Activated CD4-positive, CD25-positive, alpha-beta regulatory T cell treated with anti-CD3 and anti-CD28 coated beads, Interleukin-2, amount 50 U/mL, for 16 hours (primary cell): Measurements from ENCODE around the gene TMEM63A.
A peak's percentile ranks its signal among the peaks of the same experiment; 100 is the strongest.

Source experiments
- DNase-seq: peaks from one replicate; pipeline ENCODE4 v3.0.0-alpha.2; 2020; ENCODE audit warnings: low read depth, low spot score

TMEM63A gene

DNA sequence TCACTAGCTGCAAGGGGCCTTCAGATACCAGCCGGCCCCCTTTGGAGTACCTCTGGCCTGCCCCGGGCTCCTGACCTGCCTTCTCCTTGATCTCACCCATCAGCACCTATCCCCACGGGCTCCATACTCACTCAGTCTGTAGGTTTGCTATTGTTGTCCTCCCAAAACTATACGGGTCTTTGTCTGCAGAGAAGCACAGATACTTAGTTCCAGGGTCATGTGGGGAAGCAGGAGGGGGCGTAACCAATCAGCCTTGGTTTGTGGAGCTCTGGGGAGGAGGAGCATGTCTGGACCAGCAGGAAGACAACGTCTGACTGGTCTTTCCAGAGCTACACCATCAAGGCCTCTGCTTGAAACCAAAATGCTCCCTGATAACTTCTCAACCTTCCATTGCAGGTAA lies 15.2 kb downstream of the TMEM63A start:
- DNase-seq = no peak

DNA sequence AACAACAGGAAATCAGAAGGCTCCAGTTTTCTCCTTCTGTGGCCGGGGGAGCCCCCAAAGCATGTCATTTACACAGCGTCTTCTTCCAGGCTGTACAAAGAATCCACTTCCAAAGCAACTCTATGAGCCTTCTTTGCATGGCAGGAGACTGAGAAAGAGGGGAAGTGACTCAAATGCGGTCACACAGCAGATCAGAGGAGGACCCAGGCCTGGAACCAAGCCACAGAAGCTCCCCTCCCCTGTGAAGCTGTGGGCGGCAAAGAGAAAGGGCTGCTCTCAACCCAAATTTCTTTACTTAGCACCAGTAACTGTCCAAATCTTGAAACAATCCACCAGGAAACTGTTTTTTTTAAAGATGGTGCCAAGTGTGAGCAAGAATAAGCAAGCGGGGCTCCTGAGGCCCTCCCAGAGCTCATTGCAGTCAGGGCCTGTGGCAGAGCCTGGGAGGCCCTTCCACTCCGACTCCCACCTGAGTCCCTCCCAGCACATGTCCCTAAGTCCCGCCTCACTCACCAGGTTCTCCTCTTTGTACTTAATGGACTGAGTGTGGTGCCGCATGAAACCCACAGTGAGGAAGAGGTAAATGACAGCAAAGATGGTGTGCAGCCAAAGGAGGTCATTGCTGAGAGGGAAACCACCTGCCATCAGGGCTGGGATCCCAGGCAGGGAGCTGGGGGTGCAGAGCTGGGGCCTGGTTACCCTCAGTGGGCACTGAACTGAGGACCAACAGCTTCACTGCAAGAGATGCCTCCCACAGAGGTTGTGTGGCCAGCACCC lies 15.9 kb downstream of the TMEM63A start:
- DNase-seq = peak; percentile 38

DNA sequence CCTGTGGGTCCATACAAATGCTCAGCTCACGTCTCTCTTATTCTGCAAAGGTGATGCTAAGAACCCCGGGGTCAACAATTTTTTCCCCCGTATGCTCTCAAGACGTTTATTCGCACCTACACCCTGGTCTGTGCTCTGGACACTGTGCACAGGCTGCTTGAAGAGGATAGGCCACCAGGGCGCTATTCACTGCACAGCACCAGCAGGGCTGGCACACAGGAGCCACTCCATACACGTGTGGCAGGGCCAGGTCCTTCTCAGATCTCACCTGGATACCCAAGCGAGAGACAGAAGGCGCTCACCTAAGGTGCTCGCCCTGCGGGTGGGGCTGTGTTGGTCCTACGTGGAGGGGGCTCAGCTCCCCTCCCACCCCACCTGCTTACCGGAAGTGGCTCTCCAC lies 16.7 kb downstream of the TMEM63A start:
- DNase-seq = no peak

DNA sequence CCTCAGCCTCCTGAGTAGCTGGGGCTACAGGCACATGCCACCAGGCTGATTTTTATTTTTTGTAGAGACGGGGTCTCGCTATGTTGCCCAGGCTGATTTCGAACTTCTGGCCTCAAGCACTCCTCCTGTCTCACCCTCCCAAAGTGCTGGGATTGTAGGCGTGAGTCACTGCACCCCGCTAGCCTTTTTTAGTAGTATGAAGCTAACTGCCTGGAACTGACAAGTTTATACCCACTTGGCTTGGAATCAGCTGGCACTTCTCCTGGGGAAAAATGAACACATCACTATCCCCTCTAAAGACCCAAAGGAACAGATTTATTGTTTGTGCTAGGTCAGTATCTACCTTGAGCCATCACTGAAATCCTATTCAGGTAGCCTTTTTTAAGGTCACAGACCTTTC lies 19.0 kb downstream of the TMEM63A start:
- no peak for DNase-seq

DNA sequence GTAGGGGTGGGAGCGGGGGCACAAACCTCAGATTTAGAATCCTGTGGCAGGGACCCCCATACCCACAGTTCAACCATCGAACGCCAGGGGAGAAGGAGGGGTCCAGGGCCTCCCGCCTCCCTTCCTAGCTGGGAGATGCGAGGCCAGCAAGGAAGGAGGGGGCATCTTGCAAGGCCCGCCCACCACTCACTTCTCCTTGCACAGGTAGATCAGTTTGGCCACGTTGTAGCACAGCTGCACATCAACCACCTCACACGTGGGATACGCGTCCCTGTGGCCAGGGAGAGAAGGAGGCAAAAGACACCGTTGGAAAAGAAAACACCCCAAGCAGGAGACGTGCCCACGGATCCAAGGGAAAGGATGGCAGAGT lies 19.6 kb downstream of the TMEM63A start:
- no peak for DNase-seq

DNA sequence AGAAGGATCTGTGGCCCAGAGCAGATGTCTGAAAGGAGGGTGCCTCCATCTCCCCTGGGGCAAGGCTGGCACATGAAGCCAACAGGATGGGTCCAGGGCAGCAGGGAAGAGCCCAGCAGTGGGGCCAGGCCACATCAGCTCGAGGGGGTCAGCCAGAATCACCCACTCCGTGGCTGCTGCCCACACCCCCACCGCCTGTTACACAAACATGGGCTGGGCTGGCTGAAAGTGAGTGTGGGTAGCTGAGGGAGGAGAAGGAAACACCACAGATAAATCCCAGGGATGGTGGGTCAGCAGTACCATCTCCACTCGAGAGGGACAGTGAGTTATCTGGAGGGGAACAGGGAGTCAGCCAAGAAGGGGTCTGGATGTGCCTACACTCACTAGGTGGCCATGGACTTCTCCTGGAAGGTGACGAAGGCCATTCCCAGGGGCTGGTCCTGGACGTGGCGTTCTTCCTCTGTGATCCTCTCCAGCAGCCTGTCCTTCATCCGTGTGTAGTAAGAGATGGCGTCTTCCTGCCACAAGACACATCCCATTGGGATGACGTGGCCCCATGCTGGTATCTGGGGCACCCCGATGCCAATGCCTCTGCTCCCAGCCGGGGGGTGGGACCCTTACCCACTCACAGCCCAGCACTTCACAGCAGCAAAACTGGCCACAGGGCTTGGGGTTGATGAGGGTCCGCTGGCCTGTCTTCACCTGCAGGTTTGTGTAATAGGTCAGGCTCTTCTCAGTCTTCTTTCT lies 20.2 kb downstream of the TMEM63A start:
- DNase-seq = no peak

DNA sequence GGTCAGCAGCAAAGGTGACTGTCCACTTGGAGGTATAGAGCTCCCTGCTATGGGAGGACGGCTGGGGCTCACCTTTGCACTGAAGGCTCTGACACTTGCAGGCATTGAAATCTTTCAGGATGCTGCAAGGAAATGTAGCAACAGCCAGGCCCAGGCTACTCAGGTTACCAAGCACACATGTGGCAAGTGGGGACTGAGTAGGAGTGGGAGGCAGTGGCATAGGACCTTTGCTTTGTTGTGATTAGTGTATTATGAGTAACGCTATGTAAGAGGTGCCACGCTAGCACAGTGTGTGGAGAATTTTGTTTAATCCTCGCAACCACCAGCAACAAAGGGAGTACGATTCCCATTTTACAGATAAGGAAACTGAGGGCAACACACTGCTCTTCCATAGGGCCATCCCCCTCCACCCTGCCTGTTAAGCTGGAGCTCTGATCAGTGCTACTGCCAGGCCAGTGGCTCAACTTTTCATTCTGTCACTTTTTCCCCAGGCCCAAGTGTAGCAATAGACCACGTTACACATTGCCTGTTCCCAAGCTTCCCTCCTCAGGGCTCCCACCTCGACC lies 21.2 kb downstream of the TMEM63A start:
- DNase-seq = no peak

DNA sequence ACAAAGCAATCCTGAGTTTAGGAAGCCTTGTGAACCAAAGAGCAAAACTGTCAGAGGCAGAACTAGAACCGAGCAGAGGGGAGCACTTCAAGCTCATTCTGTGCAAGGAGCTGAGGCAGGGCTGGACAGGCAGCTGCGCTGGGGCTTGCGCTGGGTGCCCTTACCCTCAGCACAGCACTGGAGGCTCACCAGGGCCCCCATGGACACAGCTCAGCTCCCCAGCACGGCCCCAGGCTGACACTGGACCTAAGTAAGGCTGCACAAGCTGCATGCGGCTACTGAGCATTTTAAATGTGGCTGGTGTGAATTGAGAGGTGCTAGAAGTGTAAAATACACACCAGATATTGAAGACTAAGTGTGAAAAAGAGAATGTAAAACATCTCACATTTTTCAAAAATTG lies 22.1 kb downstream of the TMEM63A start:
- no peak for DNase-seq

DNA sequence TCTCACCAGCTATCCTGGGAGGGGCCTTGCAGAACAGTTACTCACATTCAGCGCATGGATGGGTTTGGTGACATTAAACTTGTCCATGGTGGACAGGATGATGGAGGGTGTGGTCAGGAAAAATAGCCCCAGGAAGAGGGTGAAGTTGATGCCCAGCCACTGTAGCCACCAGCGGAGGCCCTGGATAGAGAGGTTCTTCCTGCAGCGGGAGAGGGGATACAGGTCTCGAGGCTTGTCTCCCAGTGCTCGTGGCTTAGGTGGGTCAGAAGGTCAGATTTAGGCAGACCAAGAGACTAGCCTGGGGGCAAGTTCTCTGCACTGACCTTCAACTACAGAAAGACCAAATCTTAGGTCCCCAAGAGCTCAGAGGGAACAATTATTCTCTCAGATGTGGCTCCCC lies 23.0 kb downstream of the TMEM63A start:
- DNase-seq = no peak

DNA sequence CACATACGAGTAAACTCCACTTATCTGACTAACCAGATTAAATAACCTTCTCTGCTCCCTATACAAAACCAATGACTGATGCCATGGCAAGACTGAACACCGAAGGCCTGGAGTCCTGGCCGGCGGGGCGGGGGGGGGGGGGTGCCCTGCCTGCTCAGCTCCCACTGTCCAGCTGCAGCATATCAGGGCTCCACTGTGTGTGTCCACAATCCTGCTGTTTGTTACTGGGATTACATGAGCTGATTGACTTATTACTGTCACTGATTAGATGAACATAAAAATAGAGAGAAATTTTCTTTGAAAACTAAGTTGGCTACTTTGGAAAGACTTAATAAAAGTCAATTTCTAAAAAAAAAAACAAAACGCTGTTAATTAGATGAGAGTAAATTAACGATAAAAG lies 24.9 kb downstream of the TMEM63A start:
- no peak for DNase-seq

DNA sequence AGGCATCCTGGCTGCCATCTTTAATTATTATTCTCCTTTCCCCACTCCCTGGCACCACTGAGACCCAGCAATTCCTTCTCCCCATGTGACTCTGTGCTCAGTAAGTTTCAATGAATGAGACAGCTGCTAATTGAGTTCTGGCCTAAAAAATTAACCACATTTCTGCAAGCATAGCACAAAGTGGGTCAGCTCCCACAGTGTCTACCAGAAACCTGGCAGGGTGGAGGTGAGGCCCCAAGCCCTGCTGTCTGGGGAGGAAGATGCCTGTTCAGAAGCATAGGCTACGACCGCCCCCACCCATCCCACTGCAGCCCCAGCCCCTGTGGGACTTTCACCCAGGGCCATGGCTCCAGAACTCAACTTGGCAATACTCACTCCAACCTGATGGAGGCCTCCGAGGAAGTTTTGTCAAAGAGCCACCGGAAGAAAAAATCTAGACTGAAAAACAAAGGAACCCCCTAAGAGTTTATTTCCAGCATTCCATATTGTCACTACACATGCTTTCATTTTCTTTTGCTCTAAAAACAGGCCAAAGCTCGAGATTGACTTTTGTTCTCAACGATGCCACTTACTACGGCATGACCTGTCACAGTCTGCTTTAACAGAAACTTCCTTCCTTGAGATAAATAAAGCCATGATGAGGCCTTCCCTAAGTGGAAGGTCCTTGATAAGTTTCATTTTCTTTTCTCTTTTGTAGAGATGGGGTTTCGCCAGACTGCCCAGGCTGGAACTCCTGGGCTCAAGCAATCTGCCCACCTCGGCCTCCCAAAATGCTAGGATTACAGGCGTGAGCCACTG lies 26.5 kb downstream of the TMEM63A start:
- no peak for DNase-seq

DNA sequence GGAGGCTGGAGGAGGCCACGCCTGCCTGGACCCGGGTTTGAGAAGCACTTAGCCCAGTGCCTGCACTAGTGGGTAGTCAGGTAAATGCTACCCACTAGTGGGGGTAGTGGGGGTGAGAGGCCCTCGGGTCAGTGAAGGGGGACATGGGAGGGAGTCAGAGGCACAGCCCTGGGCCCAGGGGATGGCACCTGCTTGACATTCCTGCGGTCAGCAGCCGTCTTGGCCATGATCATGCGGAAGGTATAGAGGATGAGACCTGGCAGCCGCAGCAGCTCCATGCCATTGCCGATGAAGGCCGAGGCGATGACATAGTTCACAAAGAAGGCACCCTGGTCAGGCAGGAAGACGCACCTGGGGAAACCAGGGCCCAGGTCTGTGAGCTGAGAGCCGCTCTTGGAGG lies 28.7 kb downstream of the TMEM63A start:
- no peak for DNase-seq

DNA sequence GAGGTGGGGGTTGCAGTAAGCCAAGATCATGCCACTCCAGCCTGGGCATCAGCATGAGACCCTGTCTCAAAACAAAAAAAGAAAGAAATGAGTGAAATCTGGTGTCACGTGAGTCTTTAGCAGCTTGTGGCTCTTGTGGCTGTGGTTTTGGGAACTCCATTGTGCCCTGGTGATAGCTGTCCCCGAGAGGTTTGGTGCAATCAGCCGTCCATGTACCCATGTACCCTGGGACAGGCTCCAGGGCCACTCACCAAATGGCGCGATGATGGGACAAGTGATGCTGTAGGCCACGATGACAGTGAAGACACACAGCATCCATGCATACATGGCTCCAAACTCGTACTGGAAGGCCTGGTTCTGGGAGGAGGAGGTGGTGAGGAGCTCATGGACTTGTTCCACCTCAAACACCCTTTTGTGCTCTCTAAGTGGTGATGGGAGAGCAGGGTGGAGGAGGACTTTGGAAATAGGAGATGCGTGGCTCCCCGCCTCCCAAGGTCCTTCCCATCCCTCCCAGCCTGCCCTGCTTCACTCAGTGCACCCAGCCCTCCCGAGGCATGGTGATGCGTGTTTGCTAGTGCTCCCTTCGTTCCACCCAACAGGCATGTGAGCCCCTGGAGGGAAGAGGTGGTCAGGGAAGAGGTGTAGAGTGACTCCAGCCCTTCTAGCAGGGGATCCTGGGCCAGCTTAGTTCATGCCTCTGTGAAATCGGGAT lies 29.6 kb downstream of the TMEM63A start:
- no peak for DNase-seq

DNA sequence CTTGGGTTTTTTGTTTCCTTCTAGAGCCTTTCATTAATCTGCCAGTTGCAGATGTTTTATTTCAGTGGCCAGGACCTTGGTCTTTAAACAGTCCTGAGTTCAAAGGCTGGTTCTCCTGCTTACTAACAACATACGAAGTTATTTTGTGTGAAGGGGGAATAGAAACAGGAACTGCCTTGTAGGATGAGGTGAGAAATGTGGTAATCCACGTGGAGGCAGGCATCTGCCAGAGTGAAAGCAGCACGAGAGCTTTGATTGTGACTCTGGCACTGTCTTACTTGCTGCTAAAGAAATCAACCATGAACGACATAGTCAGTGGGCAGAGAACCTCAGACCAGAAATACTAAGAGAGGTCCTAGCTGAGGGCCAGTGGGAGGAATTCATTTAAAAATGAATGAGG lies 30.4 kb downstream of the TMEM63A start:
- no peak for DNase-seq

DNA sequence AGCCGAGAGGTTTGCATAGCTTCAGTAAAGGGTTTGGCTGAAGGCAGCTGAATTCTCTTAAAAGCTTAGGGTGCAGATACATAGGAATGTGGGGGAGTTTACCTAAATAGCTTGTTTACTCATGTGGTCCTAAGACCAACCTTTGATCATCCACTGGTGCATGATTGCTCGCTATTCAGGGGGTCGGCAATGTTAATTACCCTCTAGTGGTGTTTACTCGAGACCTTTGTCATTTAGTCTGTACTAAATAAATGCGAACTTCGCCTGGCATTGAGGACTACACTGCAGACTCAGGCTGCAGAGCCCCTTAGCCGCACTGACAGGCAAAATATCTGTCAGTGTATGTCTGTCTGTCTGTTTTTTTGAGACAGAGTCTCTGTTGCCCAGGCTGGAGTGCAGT lies 31.8 kb downstream of the TMEM63A start:
- no peak for DNase-seq

DNA sequence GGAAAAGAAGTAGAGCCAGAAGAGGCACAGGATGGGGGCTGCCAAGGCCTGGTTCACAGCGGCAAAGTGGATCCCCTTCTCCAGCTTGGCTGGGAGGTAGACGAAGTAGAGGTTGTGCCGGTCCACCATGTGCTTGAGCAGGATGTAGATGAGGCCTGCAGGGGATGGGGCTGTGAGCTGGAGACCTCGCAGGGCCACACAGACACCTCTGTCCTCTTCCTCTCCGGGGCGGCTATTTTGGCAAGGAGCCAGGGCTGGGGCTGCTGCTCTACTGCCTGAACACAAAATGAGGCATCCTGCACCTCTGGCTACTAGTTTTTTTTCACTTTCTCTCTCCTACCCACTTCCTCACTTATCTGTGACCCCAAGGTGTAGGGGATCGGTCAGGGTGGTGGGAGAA lies 32.3 kb downstream of the TMEM63A start:
- no peak for DNase-seq

DNA sequence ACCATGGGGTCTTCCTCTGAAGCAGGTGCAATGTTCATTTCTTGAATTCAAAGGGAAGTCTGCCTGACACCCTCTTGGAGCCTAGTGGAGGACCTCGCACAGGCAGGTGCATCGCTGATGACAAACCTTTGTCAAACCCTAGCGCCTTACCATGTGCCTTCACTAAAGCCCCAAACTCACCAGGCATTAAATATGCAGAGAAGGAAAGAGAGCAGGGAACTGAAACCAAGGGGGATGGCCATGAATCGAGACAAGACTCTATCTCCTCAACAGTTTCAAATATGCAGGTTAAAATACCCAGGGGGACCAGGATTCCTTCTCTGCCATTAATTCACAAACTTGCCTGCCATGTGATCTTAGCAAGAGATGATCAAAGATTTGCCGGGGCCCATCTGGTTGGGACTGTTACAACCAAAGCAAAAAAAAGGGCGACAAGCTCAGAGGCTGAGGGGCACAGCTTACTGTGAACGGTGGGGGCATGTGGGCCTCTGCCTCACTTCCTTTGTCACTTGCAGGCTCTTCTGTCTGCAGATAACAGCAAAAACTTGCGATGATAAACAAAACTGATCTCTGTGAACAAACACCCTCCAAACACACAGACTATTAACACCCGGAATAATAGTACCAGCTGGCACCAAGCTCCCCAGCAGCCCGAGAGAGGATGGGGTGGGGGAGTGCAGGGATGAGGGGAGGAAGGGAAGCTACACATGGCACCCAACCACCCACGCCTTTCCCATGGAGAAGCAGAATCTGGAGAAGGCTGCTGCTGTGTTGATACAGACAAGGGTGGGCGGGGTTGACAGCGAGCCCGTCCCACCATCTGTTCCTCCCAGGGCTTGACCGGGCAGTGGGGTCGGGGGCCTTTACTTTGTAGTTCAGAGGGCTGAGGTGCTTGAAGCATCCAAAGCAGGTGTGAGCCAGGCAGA lies 33.9 kb downstream of the TMEM63A start:
- no peak for DNase-seq

DNA sequence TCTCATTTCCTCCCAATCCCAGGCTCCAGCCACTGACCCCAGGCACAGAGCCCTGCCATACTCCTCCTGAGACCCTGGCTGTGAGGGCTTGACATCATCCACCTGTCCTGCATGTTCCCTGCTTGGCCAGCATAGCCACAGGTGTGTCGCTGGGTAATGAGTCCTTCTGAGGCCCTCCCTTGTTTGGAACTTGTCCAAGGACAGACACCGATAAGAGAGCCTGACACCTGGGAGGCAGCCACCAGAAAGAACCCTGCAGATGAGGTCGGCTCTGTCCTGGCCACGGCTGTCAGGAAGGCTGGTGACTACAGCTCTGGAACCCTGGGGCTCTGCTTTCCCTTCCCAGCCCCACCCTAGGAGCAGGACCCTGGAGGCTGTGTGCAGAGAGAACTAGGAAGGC lies 34.6 kb downstream of the TMEM63A start:
- DNase-seq = no peak

DNA sequence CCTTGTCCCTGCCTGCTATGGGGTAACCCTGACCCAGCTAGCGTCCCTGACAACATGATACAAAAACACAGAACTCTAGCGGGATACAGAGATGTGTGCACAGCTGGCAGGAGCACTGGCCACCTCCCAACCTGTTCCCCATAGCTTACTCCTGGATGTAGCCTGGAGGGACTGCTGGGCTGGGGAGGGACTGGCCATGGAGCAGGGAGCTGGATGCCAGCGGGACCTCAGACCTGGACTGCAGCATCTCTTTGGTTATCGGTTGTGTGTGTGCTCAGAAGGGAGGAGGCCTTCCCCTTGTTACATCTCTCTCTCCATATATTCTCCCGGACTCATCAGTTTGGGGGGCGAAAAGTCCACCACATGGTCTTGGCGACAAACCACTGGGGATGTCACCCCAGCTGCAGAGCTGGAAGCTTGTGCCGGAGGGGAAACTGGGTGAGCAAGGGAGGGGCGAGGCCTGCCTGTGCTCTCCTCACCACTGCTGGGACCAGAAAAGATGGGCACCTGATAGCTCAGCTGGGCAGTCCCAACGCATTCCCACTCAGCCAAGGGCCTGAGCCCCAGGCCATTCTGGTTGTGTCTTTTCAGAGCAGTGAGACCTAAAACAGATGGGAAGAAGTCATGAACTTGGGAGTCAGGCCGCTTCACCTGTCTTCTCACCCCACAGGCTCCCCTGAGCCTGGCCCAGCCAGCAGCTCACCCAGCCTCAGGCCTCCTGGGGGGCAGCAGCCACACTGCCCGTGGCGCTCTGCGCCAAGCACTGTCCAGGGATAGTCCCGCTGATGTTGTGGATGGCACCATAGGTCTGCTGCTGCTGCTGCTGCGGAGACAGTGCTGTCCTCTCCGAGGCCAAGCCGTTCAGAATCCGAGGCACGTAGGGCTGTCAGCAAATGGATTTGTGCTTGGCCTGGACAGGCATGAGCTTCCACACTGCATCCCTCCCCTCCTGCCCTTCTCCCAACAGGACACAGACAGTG lies 35.6 kb downstream of the TMEM63A start:
- DNase-seq = no peak
